Endothelial cell (in vitro differentiated cells): Measurements from ENCODE around the gene TOR1B. TPM values are rescaled to one million over a fixed set of nuclear protein-coding genes. Genes with fewer than 3 reads are reported as not detected.

Experiments used
- DNase-seq: peaks from one replicate; pipeline ENCODE4 v3.0.0; 2021; ENCODE audit warnings: low spot score
- H3K27ac Mint-ChIP-seq: one replicate; pipeline ENCODE4 v1.8.0; 2021; ENCODE audit warnings: mixed read lengths, inconsistent platforms; ENCODE audit not compliant: unreplicated experiment
- H3K27me3 Mint-ChIP-seq: one replicate; pipeline ENCODE4 v1.8.0; 2021; ENCODE audit warnings: mild to moderate bottlenecking, moderate library complexity, mixed read lengths, inconsistent platforms; ENCODE audit not compliant: unreplicated experiment
- H3K36me3 Mint-ChIP-seq: one replicate; pipeline ENCODE4 v1.8.0; 2021; ENCODE audit warnings: mild to moderate bottlenecking, low read depth, mixed read lengths, inconsistent platforms; ENCODE audit not compliant: unreplicated experiment
- H3K4me1 Mint-ChIP-seq: one replicate; pipeline ENCODE4 v1.8.0; 2021; ENCODE audit warnings: mild to moderate bottlenecking, mixed read lengths, inconsistent platforms; ENCODE audit not compliant: unreplicated experiment
- H3K4me3 Mint-ChIP-seq: one replicate; pipeline ENCODE4 v1.8.0; 2021; ENCODE audit warnings: mild to moderate bottlenecking, mixed read lengths, inconsistent platforms; ENCODE audit not compliant: unreplicated experiment
- H3K9me3 Mint-ChIP-seq: one replicate; pipeline ENCODE4 v1.8.0; 2021; ENCODE audit warnings: mixed read lengths, inconsistent platforms; ENCODE audit not compliant: unreplicated experiment
- CTCF ChIP-seq: fragments of 200-600 bp; sonication (generic); IDR thresholded peaks from one replicate; pipeline ENCODE4 v1.5.0; 2021; ENCODE audit warnings: antibody characterized with exemption; ENCODE audit not compliant: unreplicated experiment
- total RNA-seq: library from RNA; stranded (reverse); fragmentation: NEBNext Ultra II Directional; extraction: Animal tissue kit (Norgen Biotek cat#: 25700); gene quantifications from one replicate; pipeline ENCODE4 v1.2.1, GENCODE V29; 2021; ENCODE audit not compliant: unreplicated experiment

Gene TOR1B
- total RNA-seq, 1 donor from 2014 or later = 22.8 TPM

- no peak for TF ChIP-seq CTCF
- Mint-ChIP-seq H3K4me1 (no peaks in the 10 kb centered on the region), H3K27ac (no peak overlapping the region), H3K9me3 (no peaks in the 10 kb centered on the region), H3K27me3 (peaks cover 3% of the 10 kb centered on the region), H3K4me3 (no peak overlapping the region), H3K36me3 (no peaks in the 10 kb centered on the region)
- no peak for DNase-seq
Observed at GRCh38 chr9:129762985-129763926, 39.7 kb upstream of the TOR1B start.

- Mint-ChIP-seq H3K4me3 (no peak overlapping the region), H3K4me1 (no peaks in the 10 kb centered on the region), H3K36me3 (no peaks in the 10 kb centered on the region), H3K27me3 (peaks cover 3% of the 10 kb centered on the region), H3K9me3 (no peaks in the 10 kb centered on the region), H3K27ac (no peak overlapping the region)
- DNase-seq = no peak
- no peak for TF ChIP-seq CTCF
Observed at GRCh38 chr9:129765764-129766317, 37.1 kb upstream of the TOR1B start.

GRCh38 chr9:129768486-129768885 is 34.5 kb upstream of the TOR1B start:
- H3K36me3 Mint-ChIP-seq = no peaks in the 10 kb centered on the region

GRCh38 chr9:129769669-129770068 is 33.3 kb upstream of the TOR1B start:
- Mint-ChIP-seq H3K36me3 (no peaks in the 10 kb centered on the region), H3K27ac (no peak overlapping the region), H3K9me3 (no peaks in the 10 kb centered on the region), H3K4me1 (no peaks in the 10 kb centered on the region), H3K27me3 (no peaks in the 10 kb centered on the region), H3K4me3 (no peak overlapping the region)
- TF ChIP-seq CTCF = no peak
- DNase-seq = no peak

More at GRCh38 chr9:129768486-129768885, 34.5 kb upstream of the TOR1B start:
- peaks cover under 1% of the 10 kb centered on the region for H3K27me3 Mint-ChIP-seq
- H3K4me3 Mint-ChIP-seq = no peak overlapping the region
- TF ChIP-seq CTCF = no peak
- no peaks in the 10 kb centered on the region for H3K4me1 Mint-ChIP-seq
- H3K9me3 Mint-ChIP-seq = no peaks in the 10 kb centered on the region
- no peak overlapping the region for H3K27ac Mint-ChIP-seq
- DNase-seq = no peak

- H3K4me3 Mint-ChIP-seq = no peak overlapping the region
- no peaks in the 10 kb centered on the region for H3K4me1 Mint-ChIP-seq
- DNase-seq = no peak
- no peak for TF ChIP-seq CTCF
- H3K36me3 Mint-ChIP-seq = no peaks in the 10 kb centered on the region
- no peaks in the 10 kb centered on the region for H3K27me3 Mint-ChIP-seq
- H3K9me3 Mint-ChIP-seq = no peaks in the 10 kb centered on the region
- no peak overlapping the region for H3K27ac Mint-ChIP-seq
Observed at GRCh38 chr9:129770741-129771140, 32.2 kb upstream of the TOR1B start.
